ENCODE data around the gene DFFB. TPM values are rescaled to one million over a fixed set of nuclear protein-coding genes. Genes with fewer than 3 reads are reported as not detected.

Gene DFFB
- total RNA-seq, 2 donors from 2014 or later: 13.0 to 18.5 TPM

DNA sequence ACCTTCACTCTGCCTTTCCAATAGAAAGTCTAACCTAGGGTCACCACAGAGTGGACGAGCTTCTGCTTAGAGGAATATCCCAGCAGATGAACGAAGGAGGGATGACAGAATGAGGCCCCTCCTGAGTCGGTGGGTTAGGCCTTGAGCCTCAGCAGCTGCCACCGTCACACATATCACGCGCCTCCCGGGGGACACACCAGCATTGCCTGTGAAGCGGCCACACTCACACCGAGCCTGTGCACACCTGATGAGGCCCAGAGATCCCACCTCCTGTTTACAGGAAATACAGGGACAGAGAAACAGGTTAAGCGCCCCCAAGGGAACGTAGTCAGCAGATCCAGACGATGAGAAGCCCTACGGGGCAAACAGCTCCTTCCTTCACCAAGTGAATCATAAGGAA lies 35.8 kb upstream of the DFFB start:
- no peak overlapping the region for H3K4me3 Mint-ChIP-seq
- no peak for ATAC-seq (replicated peaks)
- H3K9me3 Mint-ChIP-seq: no peaks in the 10 kb centered on the region
- no peak overlapping the region for H3K27ac Mint-ChIP-seq
- no peaks in the 10 kb centered on the region for H3K4me1 Mint-ChIP-seq
- H3K36me3 Mint-ChIP-seq (ENCODE audit: low read depth): peaks cover 47% of the 10 kb centered on the region
- no peaks in the 10 kb centered on the region for H3K27me3 Mint-ChIP-seq

DNA sequence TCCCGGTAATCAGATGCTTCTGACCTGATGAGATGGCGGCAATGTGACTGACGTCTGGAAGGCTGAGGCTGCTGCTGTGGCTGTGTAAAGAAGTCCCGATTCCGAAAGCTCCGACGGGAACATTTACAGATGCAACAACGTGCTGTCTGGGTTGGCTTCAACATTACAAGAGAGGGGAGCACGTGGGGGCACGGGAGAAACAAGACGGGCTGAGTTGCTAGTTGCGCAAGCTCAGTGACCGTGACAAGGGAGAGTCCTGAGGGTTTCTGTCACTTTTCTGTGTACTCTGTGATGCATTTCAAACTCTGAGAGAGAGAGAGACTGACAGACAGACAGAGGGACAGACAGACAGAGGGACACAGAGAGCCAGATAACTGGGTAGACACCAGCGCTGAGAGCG lies 35.4 kb upstream of the DFFB start:
- Mint-ChIP-seq H3K9me3 (no peaks in the 10 kb centered on the region), H3K36me3 (ENCODE audit: low read depth) (peaks cover 47% of the 10 kb centered on the region), H3K27ac (no peak overlapping the region), H3K4me3 (no peak overlapping the region), H3K4me1 (no peaks in the 10 kb centered on the region), H3K27me3 (no peaks in the 10 kb centered on the region)
- ATAC-seq (replicated peaks): no peak

DNA sequence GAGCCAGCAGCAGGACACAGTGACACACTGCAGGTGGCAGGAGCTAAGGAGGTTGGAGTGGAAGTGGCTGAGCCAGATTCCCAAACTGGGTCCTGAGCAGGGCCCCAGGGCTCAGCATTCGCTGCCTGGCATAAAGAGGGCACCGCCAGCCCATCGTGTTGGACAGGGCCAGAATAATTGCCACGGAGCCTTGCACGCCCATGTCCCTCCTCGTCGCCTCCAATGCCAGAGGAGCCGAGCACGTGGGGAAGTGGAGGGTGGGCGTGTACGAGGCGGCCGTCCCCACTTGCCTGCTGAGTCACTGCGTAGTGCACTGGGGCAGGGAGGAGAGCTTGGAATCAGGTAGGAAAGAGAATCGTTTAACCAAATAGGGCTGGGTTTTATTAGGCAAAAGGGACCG lies 34.9 kb upstream of the DFFB start:
- no peaks in the 10 kb centered on the region for H3K4me1 Mint-ChIP-seq
- H3K9me3 Mint-ChIP-seq: no peaks in the 10 kb centered on the region
- no peak overlapping the region for H3K4me3 Mint-ChIP-seq
- H3K36me3 Mint-ChIP-seq (ENCODE audit: low read depth): peaks cover 49% of the 10 kb centered on the region
- no peak for ATAC-seq (replicated peaks)
- H3K27ac Mint-ChIP-seq: no peak overlapping the region
- no peaks in the 10 kb centered on the region for H3K27me3 Mint-ChIP-seq

DNA sequence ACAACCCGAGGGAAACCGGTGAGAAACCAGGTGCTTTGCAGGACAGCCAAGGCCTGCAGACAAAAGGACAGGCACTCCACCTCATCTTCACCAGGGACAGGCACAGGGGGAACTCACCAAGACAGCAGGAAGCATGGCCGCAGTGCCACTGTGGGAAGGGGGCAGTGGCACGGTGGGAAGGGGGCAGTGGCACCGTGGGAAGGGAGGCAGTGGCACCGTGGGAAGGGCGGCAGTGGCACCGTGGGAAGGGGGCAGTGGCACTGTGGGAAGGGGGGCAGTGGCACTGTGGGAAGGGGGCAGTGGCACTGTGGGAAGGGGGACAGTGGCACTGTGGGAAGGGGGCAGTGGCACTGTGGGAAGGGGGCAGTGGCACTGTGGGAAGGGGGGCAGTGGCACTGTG lies 32.6 kb upstream of the DFFB start:
- no peak overlapping the region for H3K4me3 Mint-ChIP-seq
- ATAC-seq (replicated peaks): no peak
- H3K27ac Mint-ChIP-seq: no peak overlapping the region
- peaks cover 64% of the 10 kb centered on the region for H3K36me3 Mint-ChIP-seq (ENCODE audit: low read depth)
- no peaks in the 10 kb centered on the region for H3K27me3 Mint-ChIP-seq
- H3K9me3 Mint-ChIP-seq: no peaks in the 10 kb centered on the region
- H3K4me1 Mint-ChIP-seq: no peaks in the 10 kb centered on the region

DNA sequence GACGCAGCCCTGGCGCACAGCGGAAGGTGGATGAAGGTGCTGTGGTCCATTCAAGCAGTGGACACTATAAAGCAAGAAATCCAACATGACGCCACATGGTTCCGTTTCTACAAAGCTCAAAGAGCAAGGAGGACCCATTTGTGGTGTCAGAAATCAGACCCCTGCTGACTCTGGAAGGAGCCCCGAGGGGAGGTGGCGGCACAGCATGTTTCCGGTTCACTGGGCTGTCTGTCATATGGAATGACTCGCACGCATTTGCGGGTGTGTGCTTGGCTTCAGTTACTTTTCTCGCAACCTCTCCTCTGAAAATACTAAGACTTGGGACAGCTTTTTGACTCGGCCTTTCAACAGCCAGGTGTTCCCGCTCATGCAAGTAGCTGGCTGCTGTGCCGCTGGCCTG lies 31.9 kb upstream of the DFFB start:
- Mint-ChIP-seq H3K4me3 (no peak overlapping the region), H3K36me3 (ENCODE audit: low read depth) (peaks cover 64% of the 10 kb centered on the region), H3K4me1 (no peaks in the 10 kb centered on the region), H3K27ac (no peak overlapping the region), H3K27me3 (no peaks in the 10 kb centered on the region), H3K9me3 (no peaks in the 10 kb centered on the region)
- no peak for ATAC-seq (replicated peaks)

DNA sequence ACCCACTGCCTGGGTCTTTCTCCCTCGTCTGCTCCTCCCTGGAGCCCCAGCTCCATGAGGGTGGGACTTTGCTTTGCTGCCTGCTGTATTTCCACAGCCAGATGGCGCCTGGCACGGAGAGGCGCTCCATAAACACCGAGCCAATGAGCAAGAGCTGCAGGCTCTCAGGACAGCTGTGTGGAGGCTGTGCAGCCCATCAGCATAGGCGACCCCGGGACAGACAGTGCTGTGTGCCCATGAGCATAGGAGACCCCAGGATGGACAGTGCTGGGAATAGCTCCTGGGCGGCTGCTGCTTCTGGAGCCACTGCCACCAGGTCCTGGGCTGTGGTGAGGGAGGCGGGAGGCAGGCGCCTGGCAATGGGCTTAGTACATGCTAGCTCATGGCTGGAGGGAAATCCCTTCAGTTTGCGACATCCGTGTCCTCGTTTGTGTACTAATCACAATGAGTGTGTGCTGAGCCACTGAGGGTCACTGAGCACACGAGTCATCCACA lies 29.4 kb upstream of the DFFB start:
- H3K36me3 Mint-ChIP-seq (ENCODE audit: low read depth): peaks cover 84% of the 10 kb centered on the region
- no peaks in the 10 kb centered on the region for H3K4me1 Mint-ChIP-seq
- H3K27me3 Mint-ChIP-seq: no peaks in the 10 kb centered on the region
- H3K27ac Mint-ChIP-seq: no peak overlapping the region
- ATAC-seq (replicated peaks): no peak
- H3K4me3 Mint-ChIP-seq: no peak overlapping the region
- H3K9me3 Mint-ChIP-seq: no peaks in the 10 kb centered on the region

DNA sequence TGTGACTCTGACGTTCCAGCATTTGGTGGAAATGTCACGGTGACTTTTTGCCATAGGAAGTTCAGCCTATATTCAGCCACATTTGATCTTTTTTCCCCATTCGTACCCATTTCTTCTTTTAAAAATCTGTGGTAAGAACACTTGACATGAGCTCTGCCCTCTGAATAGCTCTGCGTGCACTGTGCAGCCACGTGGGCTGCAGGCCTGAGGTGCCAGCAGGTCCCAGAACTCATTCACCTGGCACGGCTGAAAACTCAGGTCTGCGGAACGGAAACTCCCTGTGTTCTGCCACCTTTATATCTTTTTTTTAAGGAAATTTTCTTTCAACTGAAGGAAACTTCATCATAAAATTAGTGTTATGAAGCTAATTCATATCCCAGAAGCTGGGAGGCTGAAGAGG lies 28.9 kb upstream of the DFFB start:
- ATAC-seq (replicated peaks): no peak
- Mint-ChIP-seq H3K4me3 (no peak overlapping the region), H3K27me3 (no peaks in the 10 kb centered on the region), H3K27ac (no peak overlapping the region), H3K4me1 (no peaks in the 10 kb centered on the region), H3K36me3 (ENCODE audit: low read depth) (peaks cover 86% of the 10 kb centered on the region), H3K9me3 (no peaks in the 10 kb centered on the region)

DNA sequence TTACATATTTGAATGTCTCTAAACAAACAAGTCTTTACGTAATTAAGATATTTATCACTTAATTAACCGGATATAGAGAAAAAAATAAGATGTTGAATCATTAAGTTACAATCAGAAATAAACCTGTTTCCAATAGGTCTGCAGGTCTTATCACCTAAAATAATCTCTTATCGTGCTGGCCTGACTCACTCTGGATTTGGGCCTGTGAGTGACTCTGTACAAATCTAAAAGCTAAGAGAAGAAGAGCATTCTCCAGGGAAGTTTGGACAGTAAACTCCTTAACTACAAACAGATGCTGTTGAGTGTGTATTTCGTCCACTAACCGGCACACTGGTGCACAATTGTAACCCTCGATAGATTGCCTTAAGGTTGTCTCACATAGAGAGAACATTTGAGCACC lies 25.6 kb upstream of the DFFB start:
- Mint-ChIP-seq H3K4me3 (no peak overlapping the region), H3K36me3 (ENCODE audit: low read depth) (peaks cover 96% of the 10 kb centered on the region), H3K27me3 (no peaks in the 10 kb centered on the region)

DNA sequence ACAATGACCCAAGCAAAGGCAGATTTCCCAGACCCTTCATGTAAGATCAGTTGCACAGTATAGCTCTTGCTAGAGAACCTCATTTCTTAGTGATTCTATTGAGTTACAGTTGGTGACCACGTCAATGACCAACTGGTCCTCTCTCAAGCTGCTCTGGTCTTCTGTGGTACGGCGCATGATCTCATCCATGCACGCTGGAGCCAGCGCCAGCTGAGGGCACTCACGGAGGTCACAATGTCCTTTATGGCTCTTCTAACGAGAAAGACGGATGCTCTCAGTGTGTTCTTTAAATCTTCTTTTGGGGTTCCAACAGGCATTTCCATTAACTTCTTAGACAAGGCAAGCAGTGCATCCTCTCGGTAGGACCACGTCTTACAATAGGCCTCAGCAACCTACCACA lies 22.6 kb upstream of the DFFB start:
- ATAC-seq (replicated peaks): no peak
- H3K27ac Mint-ChIP-seq: no peak overlapping the region
- H3K4me3 Mint-ChIP-seq: no peak overlapping the region
- H3K9me3 Mint-ChIP-seq: no peaks in the 10 kb centered on the region
- no peaks in the 10 kb centered on the region for H3K4me1 Mint-ChIP-seq
- H3K36me3 Mint-ChIP-seq (ENCODE audit: low read depth): peaks cover 99% of the 10 kb centered on the region
- H3K27me3 Mint-ChIP-seq: no peaks in the 10 kb centered on the region

More for the DNA sequence above, 25.6 kb upstream of the DFFB start:
- ATAC-seq (replicated peaks): no peak
- Mint-ChIP-seq H3K9me3 (no peaks in the 10 kb centered on the region), H3K4me1 (no peaks in the 10 kb centered on the region), H3K27ac (no peak overlapping the region)

DNA sequence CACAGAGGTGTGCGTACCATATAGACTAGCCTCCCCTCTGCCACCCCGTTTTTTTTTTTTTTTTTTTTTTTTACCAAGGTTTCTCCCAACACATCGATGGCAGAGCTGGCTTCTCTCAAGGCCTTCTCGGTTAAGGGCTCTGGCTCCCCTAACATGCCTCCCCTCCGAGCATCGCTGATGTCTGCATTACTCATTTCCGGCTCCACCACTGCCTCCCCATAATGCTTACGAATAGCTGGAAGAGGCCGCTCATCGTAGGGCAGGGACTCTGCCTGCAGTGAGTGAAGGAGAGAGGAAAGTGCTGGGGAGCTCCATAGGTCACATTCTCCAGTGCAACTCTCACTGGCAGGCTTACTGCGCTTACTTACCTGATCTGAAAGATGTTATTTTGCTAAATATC lies 20.9 kb upstream of the DFFB start:
- H3K4me3 Mint-ChIP-seq: no peak overlapping the region
- no peaks in the 10 kb centered on the region for H3K4me1 Mint-ChIP-seq
- H3K9me3 Mint-ChIP-seq: no peaks in the 10 kb centered on the region
- no peak for ATAC-seq (replicated peaks)
- H3K27ac Mint-ChIP-seq: no peak overlapping the region
- H3K36me3 Mint-ChIP-seq (ENCODE audit: low read depth): peaks cover 97% of the 10 kb centered on the region
- no peaks in the 10 kb centered on the region for H3K27me3 Mint-ChIP-seq

DNA sequence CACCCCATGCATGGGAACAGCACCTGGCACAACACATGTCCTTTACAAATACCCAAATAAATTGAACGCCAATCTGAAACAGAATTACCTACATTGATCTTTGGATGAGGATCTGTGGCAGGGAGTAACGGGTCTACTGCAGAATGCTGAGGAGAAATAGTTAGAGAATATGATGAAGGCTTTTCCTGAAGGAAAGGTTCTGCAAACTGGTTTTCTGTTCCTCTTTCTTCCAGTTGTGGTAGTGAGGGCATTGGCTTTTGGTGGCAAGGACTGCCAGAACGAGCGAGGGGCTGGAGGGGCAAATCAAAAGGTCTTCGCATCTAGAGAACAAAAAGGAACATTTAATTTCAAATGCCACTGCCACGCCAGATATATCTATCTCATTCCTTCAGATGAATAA lies 20.1 kb upstream of the DFFB start:
- H3K4me1 Mint-ChIP-seq: no peaks in the 10 kb centered on the region
- H3K9me3 Mint-ChIP-seq: no peaks in the 10 kb centered on the region
- peaks cover 94% of the 10 kb centered on the region for H3K36me3 Mint-ChIP-seq (ENCODE audit: low read depth)
- no peak overlapping the region for H3K27ac Mint-ChIP-seq
- no peaks in the 10 kb centered on the region for H3K27me3 Mint-ChIP-seq
- ATAC-seq (replicated peaks): no peak
- H3K4me3 Mint-ChIP-seq: no peak overlapping the region

DNA sequence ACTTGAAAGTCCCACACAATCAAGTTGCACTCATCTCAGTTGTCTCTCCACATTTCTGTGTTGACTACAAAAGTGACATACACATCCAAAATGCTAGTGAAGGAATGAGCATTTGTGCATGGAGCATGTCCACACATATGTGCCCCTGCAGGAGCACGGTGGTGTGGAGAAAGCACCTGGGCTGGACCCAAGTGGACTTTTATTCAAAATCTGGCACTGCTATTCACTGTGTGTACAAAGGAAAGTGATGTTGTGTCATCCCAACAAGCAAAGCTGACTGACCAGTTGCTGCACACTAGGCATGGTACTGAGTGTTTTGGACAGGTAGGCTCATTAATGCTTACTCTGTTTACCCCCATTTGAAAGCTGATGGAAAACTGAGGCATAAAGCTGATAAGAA lies 19.6 kb upstream of the DFFB start:
- H3K36me3 Mint-ChIP-seq (ENCODE audit: low read depth): peaks cover 94% of the 10 kb centered on the region

DNA sequence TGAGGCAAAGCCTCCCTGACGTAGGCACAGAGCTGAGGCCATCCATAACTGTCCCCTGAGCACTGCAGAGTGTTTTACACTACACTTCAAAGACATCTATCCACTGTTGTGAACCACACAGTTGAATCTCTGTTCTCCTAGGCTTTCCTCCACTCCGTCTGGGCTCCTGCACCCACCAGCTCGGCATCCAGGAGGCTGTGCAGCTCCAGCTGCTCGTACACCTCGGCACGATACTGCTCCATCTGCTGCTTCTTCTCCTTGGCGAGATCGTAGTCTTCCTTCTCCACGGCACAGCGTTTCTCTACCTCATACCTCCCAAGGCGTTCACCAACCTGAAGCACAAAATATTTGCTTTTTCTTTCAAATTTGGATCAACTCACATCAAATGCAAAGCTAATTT lies 18.5 kb upstream of the DFFB start:
- Mint-ChIP-seq H3K27ac (no peak overlapping the region), H3K27me3 (no peaks in the 10 kb centered on the region), H3K4me1 (no peaks in the 10 kb centered on the region), H3K36me3 (ENCODE audit: low read depth) (peaks cover 94% of the 10 kb centered on the region), H3K9me3 (no peaks in the 10 kb centered on the region), H3K4me3 (no peak overlapping the region)
- no peak for ATAC-seq (replicated peaks)

More for the DNA sequence above, 19.6 kb upstream of the DFFB start:
- H3K27me3 Mint-ChIP-seq: no peaks in the 10 kb centered on the region
- no peak for ATAC-seq (replicated peaks)
- no peak overlapping the region for H3K4me3 Mint-ChIP-seq
- H3K4me1 Mint-ChIP-seq: no peaks in the 10 kb centered on the region
- H3K9me3 Mint-ChIP-seq: no peaks in the 10 kb centered on the region
- no peak overlapping the region for H3K27ac Mint-ChIP-seq

DNA sequence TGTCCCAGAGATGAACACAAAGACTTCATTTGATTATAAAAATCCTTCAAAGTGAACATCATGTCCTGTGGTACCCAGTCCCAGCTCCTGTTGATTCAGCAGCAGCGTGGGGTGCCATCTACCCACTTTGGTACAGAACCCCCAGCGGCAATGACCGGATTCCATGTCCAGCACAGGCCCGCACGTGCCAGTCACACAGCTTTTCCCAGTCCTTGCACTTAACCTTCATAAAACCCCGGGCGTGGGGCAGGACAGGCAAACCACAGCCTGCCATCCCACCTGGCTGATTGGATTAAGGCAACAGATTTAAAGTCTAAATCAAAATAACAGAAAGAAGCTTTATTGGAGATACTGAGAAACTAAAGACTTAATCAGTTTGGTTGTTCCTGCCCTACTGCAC lies 15.8 kb upstream of the DFFB start:
- no peak for ATAC-seq (replicated peaks)
- no peak overlapping the region for H3K27ac Mint-ChIP-seq
- no peaks in the 10 kb centered on the region for H3K27me3 Mint-ChIP-seq
- H3K9me3 Mint-ChIP-seq: no peaks in the 10 kb centered on the region
- no peak overlapping the region for H3K4me3 Mint-ChIP-seq
- no peaks in the 10 kb centered on the region for H3K4me1 Mint-ChIP-seq
- peaks cover 87% of the 10 kb centered on the region for H3K36me3 Mint-ChIP-seq (ENCODE audit: low read depth)

DNA sequence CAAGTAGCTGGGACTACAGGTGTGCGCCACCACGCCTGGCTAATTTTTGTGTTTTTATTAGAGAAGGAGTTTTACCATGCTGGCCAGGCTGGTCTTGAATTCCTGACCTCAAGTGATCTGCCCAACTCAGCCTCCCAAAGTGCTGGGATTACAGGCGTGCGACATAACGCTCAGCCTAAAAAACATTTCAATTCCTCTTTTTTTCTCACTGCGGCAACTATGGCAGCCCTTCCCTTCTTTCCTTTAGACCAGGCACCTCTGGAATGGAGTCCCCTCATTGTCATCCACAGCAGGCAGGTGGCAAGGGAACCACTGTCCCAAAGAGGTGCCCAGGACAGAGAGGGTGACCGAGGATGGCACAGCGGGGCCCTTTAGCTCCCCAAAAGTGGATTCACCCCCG lies 14.4 kb upstream of the DFFB start:
- Mint-ChIP-seq H3K9me3 (no peaks in the 10 kb centered on the region), H3K27me3 (no peaks in the 10 kb centered on the region), H3K4me3 (no peak overlapping the region), H3K4me1 (no peaks in the 10 kb centered on the region), H3K36me3 (ENCODE audit: low read depth) (peaks cover 87% of the 10 kb centered on the region), H3K27ac (no peak overlapping the region)
- ATAC-seq (replicated peaks): no peak

DNA sequence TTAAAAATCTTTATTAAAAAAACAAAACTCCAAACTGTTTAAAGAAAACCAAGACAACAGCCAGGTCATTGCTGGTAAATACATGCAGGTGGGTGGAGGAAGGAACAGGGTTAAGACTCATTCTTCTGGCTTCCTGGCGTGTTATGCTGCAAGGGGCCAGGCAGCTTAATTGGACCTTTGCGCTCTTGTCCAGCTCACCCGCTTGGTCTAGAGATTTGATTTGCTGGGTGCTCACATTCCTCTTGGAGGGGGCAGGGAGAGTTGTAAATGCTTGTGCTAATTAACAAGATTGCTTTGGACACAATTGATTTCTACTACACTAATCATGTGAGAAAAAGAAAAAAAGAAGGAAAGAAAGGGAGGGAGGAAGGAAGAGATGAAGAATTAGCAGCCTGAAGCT lies 10.7 kb upstream of the DFFB start:
- Mint-ChIP-seq H3K4me3 (no peak overlapping the region), H3K9me3 (no peaks in the 10 kb centered on the region), H3K27ac (no peak overlapping the region), H3K4me1 (no peaks in the 10 kb centered on the region), H3K27me3 (no peaks in the 10 kb centered on the region), H3K36me3 (ENCODE audit: low read depth) (peaks cover 82% of the 10 kb centered on the region)
- no peak for ATAC-seq (replicated peaks)
